H1 (cell line): ENCODE measurements around the gene PNLIPRP1. TPM values are rescaled to one million over a fixed set of nuclear protein-coding genes. Genes with fewer than 3 reads are reported as not detected.

Source experiments
- CTCF ChIA-PET: fragments of 300-600 bp; sonication (Branson Sonifier 250); formaldehyde crosslinking; loops from one replicate; lab custom pipeline; 2021; ENCODE audit not compliant: partially characterized antibody; lab: Charles Lee
- POLR2A ChIA-PET: fragments of 300-600 bp; sonication (Branson Sonifier 250); formaldehyde crosslinking; loops from one replicate; lab custom pipeline; 2021; ENCODE audit warnings: inconsistent platforms; ENCODE audit not compliant: partially characterized antibody; lab: Charles Lee
- DNase-seq, 2 experiments: peaks; one replicate each; pipeline versions ENCODE4 v3.0.0 to v3.0.0-alpha.2; 2010 to 2022; ENCODE audit warnings: low spot score in 2 of 2, low read depth in 1 of 2, mixed read lengths in 1 of 2
- FAIRE-seq: peaks from 2 replicates; lab custom pipeline; 2011; peaks lifted over from hg19 to GRCh38; lab: Jason Lieb, UNC
- H2AFZ ChIP-seq: 2 replicates; pipeline ENCODE4 v1.8.1; 2012; ENCODE audit warnings: low read length, inconsistent platforms
- H2AK5ac ChIP-seq: 2 replicates; pipeline ENCODE4 v1.6.1; 2013; ENCODE audit warnings: low read depth, low read length
- H2BK120ac ChIP-seq: replicated peaks from 2 replicates; pipeline ENCODE3; 2013; ENCODE audit warnings: low read depth, low read length, inconsistent platforms
- H2BK12ac ChIP-seq: 2 replicates; pipeline ENCODE4 v1.6.1; 2013; ENCODE audit warnings: low read depth, low read length
- H2BK15ac ChIP-seq: 2 replicates; pipeline ENCODE4 v1.6.1; 2013; ENCODE audit warnings: low read length
- H2BK20ac ChIP-seq: 2 replicates; pipeline ENCODE4 v1.6.1; 2013; ENCODE audit warnings: low read length
- H2BK5ac ChIP-seq: 2 replicates; pipeline ENCODE4 v1.6.1; 2013; ENCODE audit warnings: low read depth, low read length
- H3K14ac ChIP-seq: 2 replicates; pipeline ENCODE4 v1.6.1; 2013; ENCODE audit warnings: inconsistent platforms; ENCODE audit not compliant: insufficient read length
- H3K18ac ChIP-seq: 2 replicates; pipeline ENCODE4 v1.6.1; 2013; ENCODE audit warnings: low read length; ENCODE audit errors: extremely low read depth
- H3K23ac ChIP-seq: 2 replicates; pipeline ENCODE4 v1.6.1; 2013; ENCODE audit warnings: inconsistent platforms; ENCODE audit not compliant: insufficient read length
- H3K23me2 ChIP-seq: 2 replicates; pipeline ENCODE4 v1.6.1; 2013; ENCODE audit warnings: low read depth, low read length
- H3K27ac ChIP-seq: 2 replicates; pipeline ENCODE4 v1.6.1; 2011; ENCODE audit warnings: low read depth, low read length, inconsistent platforms
- H3K27me3 ChIP-seq, 4 experiments: replicated peaks in 1 of 4; 1 replicate in 1 of 4; 2 replicates in 3 of 4; pipeline versions ENCODE4 v1.6.1 to v1.8.1; 2011 to 2013; ENCODE audit warnings: low read length in 3 of 4, mild to moderate bottlenecking in 3 of 4, inconsistent platforms in 2 of 4, mixed read lengths in 2 of 4, moderate library complexity in 1 of 4; ENCODE audit not compliant: control insufficient read depth in 3 of 4, insufficient read depth in 3 of 4; ENCODE audit errors: extremely low read depth in 1 of 4
- H3K36me3 ChIP-seq, 4 experiments: 2 replicates each; pipeline versions ENCODE4 v1.6.1 to v1.8.1; 2011 to 2013; ENCODE audit warnings: mild to moderate bottlenecking in 4 of 4, low read length in 3 of 4, moderate library complexity in 2 of 4, control low read depth in 1 of 4, inconsistent platforms in 1 of 4; ENCODE audit not compliant: insufficient read depth in 4 of 4, control insufficient read depth in 2 of 4
- H3K4ac ChIP-seq: replicated peaks from 2 replicates; pipeline ENCODE3; 2013; ENCODE audit warnings: low read length, low read depth, mixed read lengths, inconsistent platforms; ENCODE audit not compliant: insufficient read length
- H3K4me1 ChIP-seq, 4 experiments: replicated peaks in 1 of 4; 1 replicate in 1 of 4; 2 replicates in 3 of 4; pipeline versions ENCODE4 v1.6.1 to v1.8.1; 2011 to 2013; ENCODE audit warnings: low read length in 3 of 4, inconsistent platforms in 2 of 4, mixed read lengths in 1 of 4; ENCODE audit not compliant: insufficient read depth in 4 of 4, control insufficient read depth in 3 of 4
- H3K4me2 ChIP-seq, 2 experiments: 2 replicates each; pipeline versions ENCODE4 v1.6.1 to v1.8.1; 2011 to 2013; ENCODE audit warnings: low read depth in 2 of 2, low read length in 2 of 2, control low read depth in 1 of 2, inconsistent platforms in 1 of 2, mild to moderate bottlenecking in 1 of 2; ENCODE audit not compliant: insufficient read depth in 1 of 2
- H3K4me3 ChIP-seq, 4 experiments: fragments of 200-600, 300-600 bp in 1 of 4; sonication (generic), shearing (Covaris generic), sonication (Bioruptor Twin) in 1 of 4; 2 replicates each; pipeline versions ENCODE4 v1.5.1 to v1.8.1; 2011 to 2016; ENCODE audit warnings: low read length in 4 of 4, low read depth in 3 of 4, control low read depth in 2 of 4, inconsistent platforms in 2 of 4, mild to moderate bottlenecking in 2 of 4, mixed read lengths in 1 of 4, moderate library complexity in 1 of 4; ENCODE audit not compliant: insufficient read depth in 2 of 4; ENCODE audit errors: extremely low read depth in 1 of 4
- H3K56ac ChIP-seq: replicated peaks from 2 replicates; pipeline ENCODE3; 2013; ENCODE audit warnings: low read depth, mild to moderate bottlenecking, mixed read lengths, low read length, inconsistent platforms; ENCODE audit not compliant: insufficient read length
- H3K79me1 ChIP-seq: 2 replicates; pipeline ENCODE4 v1.6.1; 2013; ENCODE audit warnings: low read depth, low read length, control low read depth
- H3K79me2 ChIP-seq, 2 experiments: 2 replicates each; pipeline versions ENCODE4 v1.6.1 to v1.8.1; 2012 to 2013; ENCODE audit warnings: low read length in 2 of 2, mild to moderate bottlenecking in 2 of 2, inconsistent platforms in 1 of 2; ENCODE audit not compliant: insufficient read depth in 2 of 2, control insufficient read depth in 1 of 2
- H3K9ac ChIP-seq, 4 experiments: replicated peaks in 1 of 4; 1 replicate in 1 of 4; 2 replicates in 3 of 4; pipeline versions ENCODE4 v1.6.1 to v1.8.1; 2011 to 2013; ENCODE audit warnings: low read depth in 3 of 4, low read length in 3 of 4, control low read depth in 2 of 4, mild to moderate bottlenecking in 2 of 4, moderate library complexity in 2 of 4, inconsistent platforms in 1 of 4; ENCODE audit errors: extremely low read depth in 1 of 4
- H3K9me3 ChIP-seq, 2 experiments: 2 replicates each; pipeline versions ENCODE4 v1.6.1 to v1.8.1; 2012 to 2013; ENCODE audit warnings: mild to moderate bottlenecking in 2 of 2, moderate library complexity in 2 of 2, control low read depth in 1 of 2, inconsistent platforms in 1 of 2, low read depth in 1 of 2, low read length in 1 of 2, mixed read lengths in 1 of 2; ENCODE audit not compliant: insufficient read depth in 2 of 2
- H4K20me1 ChIP-seq, 2 experiments: replicated peaks in 1 of 2; 2 replicates each; pipeline versions ENCODE3 to v1.8.1; 2011 to 2013; ENCODE audit warnings: inconsistent platforms in 2 of 2, low read length in 2 of 2, mild to moderate bottlenecking in 1 of 2; ENCODE audit not compliant: insufficient read depth in 2 of 2, control insufficient read depth in 1 of 2
- H4K5ac ChIP-seq: 2 replicates; pipeline ENCODE4 v1.6.1; 2013; ENCODE audit warnings: low read length, low read depth, mixed read lengths, inconsistent platforms; ENCODE audit not compliant: insufficient read length
- H4K8ac ChIP-seq: 2 replicates; pipeline ENCODE4 v1.8.0; 2013; ENCODE audit warnings: mild to moderate bottlenecking, moderate library complexity, low read length, inconsistent platforms; ENCODE audit not compliant: insufficient read depth; ENCODE audit errors: extremely low read depth
- H4K91ac ChIP-seq: replicated peaks from 2 replicates; pipeline ENCODE3; 2013; ENCODE audit warnings: low read length, mixed read lengths, inconsistent platforms; ENCODE audit not compliant: insufficient read length
- BCL11A ChIP-seq, 2 experiments: IDR thresholded peaks; one replicate each; pipeline ENCODE4 v1.6.1; 2011; ENCODE audit warnings: low read depth in 2 of 2, low read length in 2 of 2, mild to moderate bottlenecking in 2 of 2
- CTBP2 ChIP-seq: IDR thresholded peaks from 2 replicates; pipeline ENCODE4 v1.7.0; 2011; ENCODE audit warnings: borderline replicate concordance, mild to moderate bottlenecking, moderate library complexity, mixed read lengths, low read length; ENCODE audit not compliant: insufficient read depth, insufficient read length
- EGR1 ChIP-seq: IDR thresholded peaks from 2 replicates; pipeline ENCODE4 v1.6.1; 2011; ENCODE audit warnings: low read depth, low read length, borderline replicate concordance
- HDAC6 ChIP-seq: IDR thresholded peaks from one replicate; pipeline ENCODE4 v1.7.1; 2012; ENCODE audit warnings: low read depth, mild to moderate bottlenecking, inconsistent platforms, low read length, moderate library complexity
- PHF8 ChIP-seq: fragments of 200-600 bp; sonication (generic); conservative IDR thresholded peaks from 2 replicates; pipeline ENCODE4 v1.7.1; 2012; ENCODE audit warnings: low read depth, mild to moderate bottlenecking, inconsistent platforms, low read length, moderate library complexity
- RBBP5 ChIP-seq: IDR thresholded peaks from 2 replicates; pipeline ENCODE4 v1.7.1; 2012; ENCODE audit warnings: low read depth, mild to moderate bottlenecking, inconsistent platforms, low read length, moderate library complexity, borderline replicate concordance
- TAF7 ChIP-seq: optimal IDR thresholded peaks from 2 replicates; pipeline ENCODE3; 2011; ENCODE audit warnings: low read depth, mild to moderate bottlenecking, inconsistent platforms, low read length, moderate library complexity, borderline replicate concordance
- WGBS, 2 experiments: shearing (Covaris generic) in 1 of 2; methylation state at CpG; one replicate each; pipeline versions ENCODE4 v1.1.6 to v1.1.7; 2013 to 2015; ENCODE audit warnings: low lambda C conversion rate in 2 of 2, mixed read lengths in 2 of 2, inconsistent platforms in 1 of 2, low coverage in 1 of 2, missing lambda C conversion rate in 1 of 2; ENCODE audit not compliant: insufficient replicate concordance in 2 of 2, insufficient coverage in 1 of 2, insufficient read length in 1 of 2; ENCODE audit errors: extremely low coverage in 1 of 2, missing lambda C conversion rate in 1 of 2; 5-methylcytosine and 5-hydroxymethylcytosine counted together
- polyA plus RNA-seq, 7 experiments: library from polyadenylated mRNA; depleted of rRNA in 3 of 7; stranded (reverse) in 5 of 7; unstranded in 2 of 7; fragments of >200 nt in 5 of 7; fragments of 200-250 nt in 2 of 7; gene quantifications; 1 replicate in 5 of 7; 2 replicates in 1 of 7; 4 replicates in 1 of 7; pipeline versions ENCODE4 v1.2.1 to v1.2.3, GENCODE V29; 2011 to 2013; ENCODE audit warnings: missing spikeins in 2 of 7, mixed read lengths in 2 of 7
- total RNA-seq: library from RNA; stranded (reverse); fragmentation: NEBNext Ultra II Directional; extraction: Animal tissue kit (Norgen Biotek cat#: 25700); gene quantifications from 2 replicates; pipeline ENCODE4 v1.2.1, GENCODE V29; 2021

PNLIPRP1 gene
- total and polyA plus RNA-seq, 2 of the 8 experiments (the other 6 are each of a cell fraction or from before 2014, with no cell fraction given): not detected

- H4K20me1 ChIP-seq: peaks cover 0 to 2% of the 10 kb centered on the region in 2 experiments
- no peak overlapping the region for H4K91ac ChIP-seq
Measured at GRCh38 chr10:116599991-116600390, 9.2 kb downstream of the PNLIPRP1 start.

More at GRCh38 chr10:116599991-116600390, 9.2 kb downstream of the PNLIPRP1 start:
- DNase-seq (no peak), FAIRE-seq (no peak)
- no peak overlapping the region for H3K4me3 ChIP-seq
- no peaks in the 10 kb centered on the region for H3K36me3 ChIP-seq
- no peak overlapping the region for H2BK120ac ChIP-seq
- POLR2A ChIA-PET: no interaction called here
- no peak overlapping the region for H2AFZ ChIP-seq
- WGBS, 2 experiments: 66% methylated on average over 5 of the region's 5 CpGs; no CpG with 5 or more reads in 1 of the 2 experiments
- no peaks in the 10 kb centered on the region for H3K9me3 ChIP-seq
- no peaks in the 10 kb centered on the region for H3K79me2 ChIP-seq
- no peak overlapping the region for H2BK20ac ChIP-seq
- H3K23me2 ChIP-seq: 0 out of 2 replicates have a peak, but pooled peaks cover 3% of the 10 kb centered on the region
- no peak overlapping the region for H3K27ac ChIP-seq
- CTCF ChIA-PET: interaction anchor here (0.5 to 1.2 kb wide), 3 partner anchors 9 to 457 kb away, joined by 3 to 6 read pairs (median 5); no protein-coding TSS in a partner anchor
- H4K5ac ChIP-seq: no peak overlapping the region
- no peak overlapping the region for H2BK12ac ChIP-seq
- no peak overlapping the region for H2AK5ac ChIP-seq
- no peak overlapping the region for H3K4me2 ChIP-seq
- no peaks in the 10 kb centered on the region for H3K27me3 ChIP-seq
- no peak overlapping the region for H4K8ac ChIP-seq
- H3K56ac ChIP-seq: no peak overlapping the region
- peaks cover 0 to 5% (median 0%) of the 10 kb centered on the region in 4 experiments; a peak in 1 of 7 replicates for H3K4me1 ChIP-seq
- H3K14ac ChIP-seq: no peak overlapping the region
- no peak overlapping the region for H2BK15ac ChIP-seq
- H3K79me1 ChIP-seq: no peaks in the 10 kb centered on the region
- H2BK5ac ChIP-seq: no peak overlapping the region
- no peak overlapping the region for H3K18ac ChIP-seq
- TF ChIP-seq TAF7 (no peak), EGR1 (no peak), RBBP5 (no peak), PHF8 (no peak), HDAC6 (no peak), BCL11A (IDR thresholded peaks at IDR 0.05; ENCODE audit: low read depth in 2 of 2, low read length in 2 of 2) (no peak), CTBP2 (no peak)
- no peak overlapping the region for H3K23ac ChIP-seq
- no peak overlapping the region for H3K4ac ChIP-seq
- no peak overlapping the region for H3K9ac ChIP-seq
